HG02943 (cell line): Measurements from ENCODE around the gene CPXM1.

Experiments used
- ATAC-seq: cut with Tn5 transposase; IDR thresholded peaks from one replicate; pipeline ENCODE4 v1.9.1; 2021; ENCODE audit warnings: mild to moderate bottlenecking, low read depth, moderate library complexity; ENCODE audit not compliant: unreplicated experiment

The CPXM1 gene

GRCh38 chr20:2804041-2804828 lies 3.8 kb upstream of the CPXM1 start:
- no peak for ATAC-seq

- no peak for ATAC-seq
These were observed 880 bp upstream of the CPXM1 start for GRCh38 chr20:2801286-2801728.

GRCh38 chr20:2799688-2800520 lies 523 bp downstream of the CPXM1 start:
- ATAC-seq: no peak

- ATAC-seq: no peak
These were observed 1.2 kb downstream of the CPXM1 start for GRCh38 chr20:2799271-2799670.

GRCh38 chr20:2798814-2799213 lies 1.6 kb downstream of the CPXM1 start:
- ATAC-seq: no peak

GRCh38 chr20:2798095-2798805 lies 2.2 kb downstream of the CPXM1 start:
- no peak for ATAC-seq

- ATAC-seq: no peak
These were observed 3.1 kb downstream of the CPXM1 start for GRCh38 chr20:2797136-2797983.

GRCh38 chr20:2796011-2796660 lies 4.3 kb downstream of the CPXM1 start:
- no peak for ATAC-seq

- ATAC-seq: no peak
These were observed 5.0 kb downstream of the CPXM1 start for GRCh38 chr20:2795451-2795850.

GRCh38 chr20:2794866-2795447 lies 5.5 kb downstream of the CPXM1 start:
- ATAC-seq: no peak

GRCh38 chr20:2794202-2794748 lies 6.2 kb downstream of the CPXM1 start:
- no peak for ATAC-seq

- no peak for ATAC-seq
These were observed 7.0 kb downstream of the CPXM1 start for GRCh38 chr20:2793471-2793870.

- ATAC-seq: no peak
These were observed 16.4 kb downstream of the CPXM1 start for GRCh38 chr20:2783908-2784566.

GRCh38 chr20:2780948-2781347 lies 19.5 kb downstream of the CPXM1 start:
- ATAC-seq: no peak

GRCh38 chr20:2778602-2779321 lies 21.7 kb downstream of the CPXM1 start:
- ATAC-seq: no peak

GRCh38 chr20:2775139-2775538 lies 25.3 kb downstream of the CPXM1 start:
- ATAC-seq: no peak

GRCh38 chr20:2773812-2774211 lies 26.6 kb downstream of the CPXM1 start:
- ATAC-seq: no peak

- no peak for ATAC-seq
These were observed 28.8 kb downstream of the CPXM1 start for GRCh38 chr20:2771631-2772080.
